Left renal pelvis (tissue), 4 donors: Measurements from ENCODE around the gene FBXO31. TPM values are rescaled to one million over a fixed set of nuclear protein-coding genes. Genes with fewer than 3 reads are reported as not detected.
A peak's percentile ranks its signal among the peaks of the same experiment; 100 is the strongest.

ENCODE experiments used
- DNase-seq, 4 donors: peaks; one replicate each; pipeline ENCODE4 v3.0.0-alpha.2; 2013; ENCODE audit warnings: low read depth in 4 of 4, low spot score in 3 of 4
- polyA plus RNA-seq, 4 donors: library from polyadenylated mRNA; unstranded; fragments of 120-200 nt; gene quantifications; one replicate each; pipeline ENCODE4 v1.2.1, GENCODE V29; 2013; ENCODE audit not compliant: insufficient read length in 4 of 4

The FBXO31 gene
- polyA plus RNA-seq, 4 donors, result 20.1 to 25.4 (median 22.8) TPM

- DNase-seq, result no peak
Observed at GRCh38 chr16:87332150-87332549, 51.4 kb downstream of the FBXO31 start.

- no peak for DNase-seq
Observed at GRCh38 chr16:87331241-87331801, 52.3 kb downstream of the FBXO31 start.

- no peak for DNase-seq
Observed at GRCh38 chr16:87330646-87331045, 52.9 kb downstream of the FBXO31 start.

GRCh38 chr16:87330257-87330624, 53.3 kb downstream of the FBXO31 start:
- DNase-seq, result no peak

- no peak for DNase-seq
Observed at GRCh38 chr16:87329436-87330256, 53.9 kb downstream of the FBXO31 start.

- no peak for DNase-seq
Observed at GRCh38 chr16:87328846-87329245, 54.7 kb downstream of the FBXO31 start.

GRCh38 chr16:87327798-87328495, 55.6 kb downstream of the FBXO31 start:
- DNase-seq, result no peak

GRCh38 chr16:87326151-87326571, 57.4 kb downstream of the FBXO31 start:
- DNase-seq, result no peak

GRCh38 chr16:87325423-87325858, 58.1 kb downstream of the FBXO31 start:
- DNase-seq, result no peak

- DNase-seq, result peak in 1 of 4 donors; percentile 12
Observed at GRCh38 chr16:87324411-87325275, 58.9 kb downstream of the FBXO31 start.

- no peak for DNase-seq
Observed at GRCh38 chr16:87323727-87324410, 59.7 kb downstream of the FBXO31 start.

GRCh38 chr16:87322833-87323726, 60.5 kb downstream of the FBXO31 start:
- DNase-seq, result no peak

GRCh38 chr16:87322360-87322759, 61.2 kb downstream of the FBXO31 start:
- DNase-seq, result no peak

- no peak for DNase-seq
Observed at GRCh38 chr16:87321336-87322107, 62.1 kb downstream of the FBXO31 start.

- DNase-seq, result no peak
Observed at GRCh38 chr16:87320510-87321227, 62.9 kb downstream of the FBXO31 start.

- DNase-seq, result no peak
Observed at GRCh38 chr16:87319997-87320491, 63.5 kb downstream of the FBXO31 start.

GRCh38 chr16:87319011-87319410, 64.6 kb downstream of the FBXO31 start:
- no peak for DNase-seq
